Ascending aorta (tissue), 2 donors: ENCODE data around the gene FAM162A. TPM values are rescaled to one million over a fixed set of nuclear protein-coding genes. Genes with fewer than 3 reads are reported as not detected.

ENCODE experiments used
- DNase-seq, 2 donors: peaks; one replicate each; pipeline ENCODE4 v3.0.0-alpha.2; 2019; ENCODE audit warnings: low spot score in 2 of 2
- H3K27ac ChIP-seq, 2 donors: fragments of 200-600 bp; sonication (generic); one replicate each; pipeline ENCODE4 v1.5.1; 2016 to 2017; ENCODE audit warnings: mild to moderate bottlenecking in 1 of 2
- H3K27me3 ChIP-seq: fragments of 200-600 bp; sonication (generic); one replicate; pipeline ENCODE4 v1.5.1; 2017
- H3K36me3 ChIP-seq, 2 donors: fragments of 200-600 bp; sonication (generic); one replicate each; pipeline ENCODE4 v1.5.1; 2016
- H3K4me1 ChIP-seq, 2 donors: fragments of 200-600 bp; sonication (generic); one replicate each; pipeline ENCODE4 v1.5.1; 2016 to 2017; ENCODE audit warnings: mild to moderate bottlenecking in 1 of 2
- H3K4me3 ChIP-seq, 2 donors: fragments of 200-600 bp; sonication (generic); one replicate each; pipeline ENCODE4 v1.5.1; 2016 to 2017; ENCODE audit warnings: mild to moderate bottlenecking in 1 of 2
- H3K9me3 ChIP-seq, 2 donors: fragments of 200-600 bp; sonication (generic); one replicate each; pipeline ENCODE4 v1.5.1; 2016
- CTCF ChIP-seq, 3 experiments: fragments of 200-600 bp in 2 of 3; fragments of 450-650 bp in 1 of 3; sonication (generic) in 2 of 3; IDR thresholded peaks; one replicate each; pipeline ENCODE4 v1.5.1; 2016 to 2019; ENCODE audit warnings: antibody characterized with exemption in 3 of 3, mild to moderate bottlenecking in 1 of 3, moderate library complexity in 1 of 3
- intact Hi-C: fragments of 100-400 bp; cut with DNase I; formaldehyde crosslinking; loops from one replicate; pipeline ENCODE4 v1.15.1; 2023
- total RNA-seq: library from RNA; depleted of rRNA; stranded (reverse); fragments of >200 nt; gene quantifications from one replicate; pipeline ENCODE4 v1.1.0, GENCODE V29; 2016

FAM162A gene
- total RNA-seq, 1 donor from 2014 or later: 17.1 TPM

DNA sequence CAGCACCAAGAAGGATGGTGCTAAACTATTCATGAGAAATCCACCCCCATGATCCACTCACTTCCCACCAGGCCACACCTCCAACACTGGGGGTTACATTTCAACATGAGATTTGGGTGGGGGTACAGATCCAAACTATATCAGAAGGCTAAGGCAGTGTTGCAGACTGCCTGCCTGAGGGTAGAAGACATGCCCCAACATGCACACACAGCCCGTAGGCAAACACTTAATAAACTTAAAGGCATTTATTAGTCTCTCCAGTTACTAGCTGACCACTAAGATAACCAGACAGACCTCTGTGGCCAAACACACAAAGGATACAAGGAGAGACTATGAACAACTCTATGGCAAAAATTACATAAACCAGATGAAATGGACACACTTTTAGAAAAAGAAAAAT lies 10.2 kb downstream of the FAM162A start:
- H3K27me3 ChIP-seq: no peaks in the 10 kb centered on the region
- intact Hi-C loops: no loop called here
- H3K36me3 ChIP-seq: no peaks in the 10 kb centered on the region
- H3K27ac ChIP-seq: no peak overlapping the region
- peaks cover 0 to 2% of the 10 kb centered on the region in 2 donors for H3K4me1 ChIP-seq
- TF ChIP-seq CTCF (IDR thresholded peaks at IDR 0.05): no peak
- H3K4me3 ChIP-seq: no peak overlapping the region
- no peaks in the 10 kb centered on the region for H3K9me3 ChIP-seq
- DNase-seq: no peak

GRCh38 chr3:122395582-122395981 lies 11.6 kb downstream of the FAM162A start:
- no peak for DNase-seq

GRCh38 chr3:122396511-122396910 lies 12.5 kb downstream of the FAM162A start:
- peaks cover 0 to 2% of the 10 kb centered on the region in 2 donors for H3K4me1 ChIP-seq
- DNase-seq: no peak
- no peak overlapping the region for H3K27ac ChIP-seq
- intact Hi-C loops: no loop called here
- no peaks in the 10 kb centered on the region for H3K27me3 ChIP-seq
- no peaks in the 10 kb centered on the region for H3K9me3 ChIP-seq
- TF ChIP-seq CTCF (IDR thresholded peaks at IDR 0.05): no peak
- no peak overlapping the region for H3K4me3 ChIP-seq
- no peaks in the 10 kb centered on the region for H3K36me3 ChIP-seq

More at GRCh38 chr3:122395582-122395981, 11.6 kb downstream of the FAM162A start:
- Histone ChIP-seq H3K4me3 (no peak overlapping the region), H3K4me1 (peaks cover 0 to 2% of the 10 kb centered on the region in 2 donors), H3K36me3 (no peaks in the 10 kb centered on the region), H3K27ac (no peak overlapping the region), H3K27me3 (no peaks in the 10 kb centered on the region), H3K9me3 (no peaks in the 10 kb centered on the region)
- intact Hi-C loops: no loop called here
- no peak for TF ChIP-seq CTCF (IDR thresholded peaks at IDR 0.05)

DNA sequence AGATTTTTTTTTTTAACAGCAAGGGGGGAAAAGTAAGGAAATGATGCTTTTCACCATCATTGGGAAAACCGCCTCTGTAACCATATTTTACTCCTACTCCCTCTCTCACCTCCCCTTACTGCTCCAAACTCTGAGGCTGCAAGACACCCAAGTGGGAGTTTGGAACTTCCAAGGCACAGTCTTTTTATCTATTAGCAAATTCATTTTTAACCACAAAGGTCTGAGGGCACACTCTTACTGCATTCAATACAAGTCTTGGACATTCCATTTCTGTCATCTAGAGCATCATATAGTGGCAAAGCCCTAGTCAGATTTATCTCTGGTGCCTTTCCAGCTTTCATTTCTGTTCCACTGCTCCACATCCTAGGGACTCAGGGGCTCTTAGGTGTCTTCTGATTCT lies 13.2 kb downstream of the FAM162A start:
- H3K36me3 ChIP-seq: no peaks in the 10 kb centered on the region
- DNase-seq: no peak
- H3K4me1 ChIP-seq: peaks cover 0 to 2% of the 10 kb centered on the region in 2 donors
- intact Hi-C loops: no loop called here
- no peaks in the 10 kb centered on the region for H3K27me3 ChIP-seq
- H3K9me3 ChIP-seq: no peaks in the 10 kb centered on the region
- H3K27ac ChIP-seq: no peak overlapping the region
- H3K4me3 ChIP-seq: no peak overlapping the region
- no peak for TF ChIP-seq CTCF (IDR thresholded peaks at IDR 0.05)

GRCh38 chr3:122398920-122399319 lies 14.9 kb downstream of the FAM162A start:
- H3K4me3 ChIP-seq: no peak overlapping the region
- H3K27ac ChIP-seq: no peak overlapping the region
- no peaks in the 10 kb centered on the region for H3K4me1 ChIP-seq
- no peak for TF ChIP-seq CTCF (IDR thresholded peaks at IDR 0.05)
- no peak for DNase-seq
- intact Hi-C loops: no loop called here
- H3K27me3 ChIP-seq: no peaks in the 10 kb centered on the region
- H3K36me3 ChIP-seq: peaks cover 0 to 14% of the 10 kb centered on the region in 2 donors
- H3K9me3 ChIP-seq: no peaks in the 10 kb centered on the region

- Histone ChIP-seq H3K4me3 (no peak overlapping the region), H3K4me1 (no peaks in the 10 kb centered on the region), H3K27me3 (no peaks in the 10 kb centered on the region), H3K9me3 (no peaks in the 10 kb centered on the region), H3K27ac (no peak overlapping the region), H3K36me3 (peaks cover 28 to 58% of the 10 kb centered on the region in 2 donors)
- no peak for DNase-seq
- intact Hi-C loops: no loop called here
- no peak for TF ChIP-seq CTCF (IDR thresholded peaks at IDR 0.05)
Measured at GRCh38 chr3:122403489-122403888, 19.5 kb downstream of the FAM162A start.
